ENCODE results near the gene TBC1D2B.
"Not testable (repeated sequence)": the region's sequence is repeated elsewhere in the genome, so short reads cannot be mapped to it uniquely, and the experiment has no call there.

Gene TBC1D2B

DNA sequence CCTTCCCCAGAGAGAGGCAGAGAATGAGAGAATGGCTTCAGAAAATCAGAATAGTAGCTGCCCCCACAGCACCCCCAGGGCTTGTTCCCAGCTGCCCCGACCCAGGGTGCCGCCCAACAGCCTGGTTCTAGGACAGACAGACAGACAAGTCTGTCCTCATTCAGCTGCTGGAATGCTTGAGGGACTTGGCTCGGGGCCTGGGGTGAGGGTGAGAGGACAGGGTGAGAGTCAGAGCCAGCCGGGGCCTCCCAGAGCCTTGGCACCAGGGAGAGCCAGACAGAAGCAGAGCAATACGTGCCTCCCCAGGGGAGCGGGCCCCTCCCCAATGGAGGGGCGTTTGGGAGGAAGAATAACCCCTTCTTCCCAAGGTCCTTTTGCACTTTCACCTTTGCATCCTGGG lies 105.6 kb downstream of the TBC1D2B start:
- not testable (repeated sequence) for FAIRE-seq

- not testable (repeated sequence) for FAIRE-seq
These were observed 106.6 kb downstream of the TBC1D2B start for GRCh38 chr15:77970813-77971360.

DNA sequence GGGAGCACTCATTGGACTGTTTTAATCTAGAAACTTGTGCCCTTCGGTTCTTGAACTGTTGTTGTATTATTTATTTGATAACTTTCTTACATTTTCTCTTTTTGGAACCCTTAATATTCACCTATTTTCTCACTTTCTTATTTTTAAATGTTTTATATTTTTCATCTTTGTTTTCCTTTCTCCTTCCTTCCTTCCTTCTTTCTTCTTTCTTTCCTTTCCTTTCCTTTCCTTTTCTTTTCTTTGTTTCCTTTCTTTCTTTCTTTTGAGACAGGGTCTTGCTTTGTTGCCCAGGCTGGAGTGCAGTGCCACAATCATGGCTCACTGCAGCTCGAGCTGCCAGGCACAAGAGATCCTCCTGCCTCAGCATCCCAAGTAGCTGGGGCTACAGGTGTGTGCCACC lies 108.5 kb downstream of the TBC1D2B start:
- no peak for FAIRE-seq

GRCh38 chr15:77967798-77968197 lies 109.7 kb downstream of the TBC1D2B start:
- no peak for FAIRE-seq

- not testable (repeated sequence) for FAIRE-seq
These were observed 110.3 kb downstream of the TBC1D2B start for GRCh38 chr15:77967235-77967615.

- FAIRE-seq: no peak
These were observed 110.8 kb downstream of the TBC1D2B start for GRCh38 chr15:77966540-77967234.

DNA sequence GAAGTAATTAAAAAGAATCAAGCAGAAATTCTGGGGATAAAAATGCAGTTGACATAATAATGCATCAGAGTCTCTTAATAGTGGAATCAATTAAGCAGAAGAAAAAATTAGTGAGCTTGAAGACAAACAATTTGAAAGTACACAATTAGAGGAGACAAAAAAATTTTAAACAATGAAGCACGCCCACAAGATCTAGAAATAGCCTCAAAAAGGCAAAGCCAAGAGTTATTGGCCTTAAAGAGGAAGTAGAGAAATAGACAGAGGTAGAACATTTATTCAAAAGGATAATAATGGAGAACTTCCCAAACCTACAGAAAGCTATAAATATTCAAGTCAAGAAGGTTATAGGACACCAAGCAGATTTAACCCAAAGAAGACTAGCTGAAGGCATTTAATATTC lies 113.3 kb downstream of the TBC1D2B start:
- FAIRE-seq: no peak

GRCh38 chr15:77959432-77959879 lies 118.1 kb downstream of the TBC1D2B start:
- no peak for FAIRE-seq

GRCh38 chr15:77958716-77959431 lies 118.6 kb downstream of the TBC1D2B start:
- not testable (repeated sequence) for FAIRE-seq

- not testable (repeated sequence) for FAIRE-seq
These were observed 119.5 kb downstream of the TBC1D2B start for GRCh38 chr15:77958021-77958420.

- FAIRE-seq: not testable (repeated sequence)
These were observed 123.6 kb downstream of the TBC1D2B start for GRCh38 chr15:77953926-77954325.

GRCh38 chr15:77952928-77953446 lies 124.5 kb downstream of the TBC1D2B start:
- not testable (repeated sequence) for FAIRE-seq

GRCh38 chr15:77951105-77951786 lies 126.3 kb downstream of the TBC1D2B start:
- not testable (repeated sequence) for FAIRE-seq

GRCh38 chr15:77950470-77950869 lies 127.0 kb downstream of the TBC1D2B start:
- not testable (repeated sequence) for FAIRE-seq

GRCh38 chr15:77945566-77945965 lies 131.9 kb downstream of the TBC1D2B start:
- FAIRE-seq: no peak

Data from colon (tissue), 2 donors.